ENCODE results near the gene EHD4. TPM values are rescaled to one million over a fixed set of nuclear protein-coding genes. Genes with fewer than 3 reads are reported as not detected.

EHD4 gene
- total and polyA plus RNA-seq, 9 of the 15 experiments (the other 6 are each of a cell fraction or from before 2014, with no cell fraction given), result 0.89 to 10.3 (median 6.4) TPM

GRCh38 chr15:41970456-41970855 lies 1.9 kb downstream of the EHD4 start (continued):
- TF ChIP-seq, protein P1, sequence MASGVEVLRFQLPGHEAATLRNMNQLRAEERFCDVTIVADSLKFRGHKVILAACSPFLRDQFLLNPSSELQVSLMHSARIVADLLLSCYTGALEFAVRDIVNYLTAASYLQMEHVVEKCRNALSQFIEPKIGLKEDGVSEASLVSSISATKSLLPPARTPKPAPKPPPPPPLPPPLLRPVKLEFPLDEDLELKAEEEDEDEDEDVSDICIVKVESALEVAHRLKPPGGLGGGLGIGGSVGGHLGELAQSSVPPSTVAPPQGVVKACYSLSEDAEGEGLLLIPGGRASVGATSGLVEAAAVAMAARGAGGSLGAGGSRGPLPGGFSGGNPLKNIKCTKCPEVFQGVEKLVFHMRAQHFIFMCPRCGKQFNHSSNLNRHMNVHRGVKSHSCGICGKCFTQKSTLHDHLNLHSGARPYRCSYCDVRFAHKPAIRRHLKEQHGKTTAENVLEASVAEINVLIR (CRISPR knock-in tag; IDR thresholded peaks at IDR 0.05), result no peak
- TF ChIP-seq ELF1 (tag; IDR thresholded peaks at IDR 0.05) (no peak), PHB (CRISPR knock-in tag; IDR thresholded peaks at IDR 0.05) (no peak), SNIP1 (IDR thresholded peaks at IDR 0.05; ENCODE audit: low read depth) (no peak), ZFP1 (CRISPR knock-in tag; IDR thresholded peaks at IDR 0.05) (no peak), DPF2 (IDR thresholded peaks at IDR 0.05) (no peak), BCL6 (CRISPR knock-in tag; IDR thresholded peaks at IDR 0.05) (no peak), PCBP1 (IDR thresholded peaks at IDR 0.05; ENCODE audit: low read depth, low read length, poor library complexity, severe bottlenecking) (no peak)

- Histone ChIP-seq H3K27me3 (ENCODE audit: control insufficient read depth in 2 of 2, insufficient read depth in 2 of 2, low read length in 2 of 2) (no peaks in the 10 kb centered on the region), H3K36me3 (ENCODE audit: control insufficient read depth, insufficient read depth, low read length) (no peaks in the 10 kb centered on the region), H3K4me2 (ENCODE audit: insufficient read depth, low read length) (no peak overlapping the region), H3K4me3 (no peak overlapping the region), H2AFZ (ENCODE audit: low read depth, low read length) (no peak overlapping the region), H3K27ac (ENCODE audit: extremely low read depth, low read depth, low read length) (no peak overlapping the region), H3K4me1 (replicated peaks in 1 of 2; ENCODE audit: control insufficient read depth in 2 of 2, insufficient read depth in 2 of 2, low read length in 2 of 2) (peaks cover 17 to 21% of the 10 kb centered on the region in 2 experiments), H3K79me2 (ENCODE audit: control insufficient read depth, insufficient read depth, low read length) (peaks cover 27% of the 10 kb centered on the region), H3K9ac (ENCODE audit: insufficient read depth in 1 of 2, low read depth in 2 of 2, low read length in 2 of 2) (no peak overlapping the region), H4K20me1 (replicated peaks; ENCODE audit: control insufficient read depth, insufficient read depth, low read length) (peaks cover 17% of the 10 kb centered on the region; the same call in 1 of the 2 replicates), H3K9me1 (ENCODE audit: control insufficient read depth, insufficient read depth, low read length) (no peaks in the 10 kb centered on the region), H3K9me3 (replicated peaks; ENCODE audit: control insufficient read depth, insufficient read depth, low read depth, low read length) (no peaks in the 10 kb centered on the region)
- ChIA-PET CTCF (ENCODE audit: low intra/inter-chr PET ratio) (no interaction called here), POLR2A (interaction anchor here (0.7 kb wide), 1 partner anchor 1143 kb away, joined by 3 read pairs; no protein-coding TSS in a partner anchor)
- DNase-seq (ENCODE audit: extremely low read depth in 1 of 4, low spot score in 3 of 4), result no peak
- BruUV-seq (replicated peaks), result no TSS peak
- intact Hi-C loops (cut with micrococcal nuclease), result loop anchor here (5.0 kb wide), 1 partner anchor 478 kb away; the partner anchor contains the start of gene ITPKA
- no peak for FAIRE-seq
- peak; percentile 20; the same call in 1 of the 2 replicates for TF ChIP-seq SPI1 (IDR thresholded peaks at IDR 0.05; ENCODE audit: borderline replicate concordance, low read depth, low read length)
- no peak for TF ChIP-seq ZFP30 (CRISPR knock-in tag; IDR thresholded peaks at IDR 0.05; ENCODE audit: borderline replicate concordance)
- peak; percentile 45 to 62; a peak in 3 of 4 replicates for TF ChIP-seq KDM1A (IDR thresholded peaks at IDR 0.05)
- 0 out of 2 replicates have a peak, but pooled peaks have one; percentile 24 for TF ChIP-seq HDAC2 (IDR thresholded peaks at IDR 0.05)
- TF ChIP-seq ZNF175 (CRISPR knock-in tag; IDR thresholded peaks at IDR 0.05; ENCODE audit: low read depth), result no peak
- TF ChIP-seq ZC3H8 (IDR thresholded peaks at IDR 0.05), result no peak
- TF ChIP-seq TEAD4 (IDR thresholded peaks at IDR 0.05; ENCODE audit: low read length), result peak; percentile 27; the same call in 1 of the 2 replicates
- no peak for TF ChIP-seq TEAD4 (CRISPR knock-in tag; IDR thresholded peaks at IDR 0.05; ENCODE audit: borderline replicate concordance)
- TF ChIP-seq, protein P2, sequence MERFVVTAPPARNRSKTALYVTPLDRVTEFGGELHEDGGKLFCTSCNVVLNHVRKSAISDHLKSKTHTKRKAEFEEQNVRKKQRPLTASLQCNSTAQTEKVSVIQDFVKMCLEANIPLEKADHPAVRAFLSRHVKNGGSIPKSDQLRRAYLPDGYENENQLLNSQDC (CRISPR knock-in tag; IDR thresholded peaks at IDR 0.05), result no peak
- TF ChIP-seq CTBP1 (IDR thresholded peaks at IDR 0.05; ENCODE audit: borderline replicate concordance), result peak; percentile 28; the same call in 1 of the 2 replicates
- no peak for TF ChIP-seq E2F5 (CRISPR knock-in tag; IDR thresholded peaks at IDR 0.05)
- no peak for ATAC-seq
- in situ Hi-C loops (cut with MboI), result no loop called here
- 35% methylated on average over 3 of the region's 3 CpGs for WGBS (ENCODE audit: insufficient coverage, low coverage, missing lambda C conversion rate)
Observed at GRCh38 chr15:41969851-41970431, 2.4 kb downstream of the EHD4 start.

Data from K562 (cell line).